HEK293T (cell line): ENCODE measurements around the gene GPBAR1.

ENCODE experiments used
- ARNT ChIP-seq: fragments of 450-650 bp; IDR thresholded peaks from 2 replicates; pipeline ENCODE4 v1.6.1; 2017; ENCODE audit warnings: mild to moderate bottlenecking
- FOXM1 ChIP-seq: fragments of 450-650 bp; IDR thresholded peaks from 2 replicates; pipeline ENCODE4 v1.6.1; 2017; ENCODE audit warnings: mild to moderate bottlenecking, borderline replicate concordance
- SP1 ChIP-seq: fragments of 450-650 bp; IDR thresholded peaks from 2 replicates; pipeline ENCODE4 v1.6.1; 2017
- TF ChIP-seq, protein P1 (sequence below): fragments of 450-650 bp; IDR thresholded peaks from 2 replicates; pipeline ENCODE4 v1.6.1; 2016

DNA sequence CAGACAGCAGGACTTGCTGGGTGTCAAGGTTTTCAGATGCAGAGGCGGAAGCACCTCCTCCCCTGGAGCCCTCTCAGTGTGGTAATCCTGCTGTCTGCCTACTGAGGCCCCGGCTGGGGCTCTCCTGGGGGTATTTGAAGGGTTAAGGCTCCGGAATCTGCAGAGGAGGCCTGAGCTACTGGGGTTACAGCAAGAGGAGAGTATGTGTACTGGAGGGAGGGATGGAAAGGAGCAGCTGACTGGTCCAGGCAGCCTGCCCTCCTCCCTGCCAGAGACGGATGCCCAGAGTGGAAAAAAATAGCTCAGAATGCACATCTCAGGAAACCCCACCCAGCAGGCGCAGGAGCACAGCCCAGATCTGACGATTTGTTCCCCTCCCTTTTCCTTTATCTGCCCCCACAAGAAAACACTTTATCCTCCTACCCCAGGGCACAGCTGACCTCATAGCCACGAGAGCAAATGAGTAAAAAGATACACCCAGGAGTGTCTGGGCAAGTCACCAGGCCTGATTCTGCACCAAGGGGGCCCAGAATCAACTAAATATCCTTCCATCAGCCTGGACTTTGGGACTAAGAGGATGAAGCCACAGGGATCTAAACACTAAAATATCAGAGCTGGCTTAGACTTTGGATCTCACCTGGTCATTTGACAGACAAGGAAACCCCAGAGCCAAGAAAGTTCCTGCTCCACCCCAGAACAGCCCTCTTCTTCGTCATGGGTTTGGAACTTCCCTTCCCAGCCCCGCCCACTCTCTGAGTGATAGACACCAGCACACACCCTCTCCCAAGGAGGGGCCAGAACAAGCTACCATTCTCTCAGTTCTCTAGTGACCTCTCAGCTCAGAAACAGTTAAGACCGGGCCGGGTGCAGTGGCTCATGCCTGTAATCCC, 26.0 kb downstream of the GPBAR1 start:
- no peak for TF ChIP-seq SP1
- no peak for TF ChIP-seq ARNT
- TF ChIP-seq, protein P1, sequence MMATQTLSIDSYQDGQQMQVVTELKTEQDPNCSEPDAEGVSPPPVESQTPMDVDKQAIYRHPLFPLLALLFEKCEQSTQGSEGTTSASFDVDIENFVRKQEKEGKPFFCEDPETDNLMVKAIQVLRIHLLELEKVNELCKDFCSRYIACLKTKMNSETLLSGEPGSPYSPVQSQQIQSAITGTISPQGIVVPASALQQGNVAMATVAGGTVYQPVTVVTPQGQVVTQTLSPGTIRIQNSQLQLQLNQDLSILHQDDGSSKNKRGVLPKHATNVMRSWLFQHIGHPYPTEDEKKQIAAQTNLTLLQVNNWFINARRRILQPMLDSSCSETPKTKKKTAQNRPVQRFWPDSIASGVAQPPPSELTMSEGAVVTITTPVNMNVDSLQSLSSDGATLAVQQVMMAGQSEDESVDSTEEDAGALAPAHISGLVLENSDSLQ, result peak; percentile 81
- no peak for TF ChIP-seq FOXM1
